Caki2 (cell line): ENCODE data around the gene RAB6A. TPM values are rescaled to one million over a fixed set of nuclear protein-coding genes. Genes with fewer than 3 reads are reported as not detected.
"Not testable (repeated sequence)": the region's sequence is repeated elsewhere in the genome, so short reads cannot be mapped to it uniquely, and the experiment has no call there.

Experiments used
- DNase-seq: peaks from one replicate; pipeline ENCODE4 v3.0.0-alpha.2; 2015; ENCODE audit warnings: low read depth
- in situ Hi-C: cut with HindIII; loops from 2 replicates; pipeline ENCODE4 v1.10.0; 2016; ENCODE audit warnings: low sequenced_read_pairs, low pct_unique_long_range_greater_than_20kb, mixed read lengths
- total RNA-seq: library from RNA; depleted of rRNA; stranded (reverse); fragments of >200 nt; shearing (Covaris generic); gene quantifications from 2 replicates; pipeline ENCODE4 v1.2.3, GENCODE V29; 2014; ENCODE audit warnings: low replicate concordance; rRNA removed

The RAB6A gene
- 82.9 and 88.0 TPM in 2 replicates for total RNA-seq

- in situ Hi-C loops: no loop called here
- peak; percentile 99 for DNase-seq
These were observed at the start of gene RAB6A for GRCh38 chr11:73760679-73761402. Gene RAB6A, minus strand, starts transcription at chr11:73761074. Its CDS starts 439 bp downstream, at chr11:73760635.

GRCh38 chr11:73810637-73811036 is 49.8 kb upstream of the RAB6A start:
- no peak for DNase-seq
- in situ Hi-C loops: no loop called here

GRCh38 chr11:73808052-73808451 is 47.2 kb upstream of the RAB6A start:
- no peak for DNase-seq
- in situ Hi-C loops: no loop called here

GRCh38 chr11:73804712-73805111 is 43.8 kb upstream of the RAB6A start:
- DNase-seq: no peak
- in situ Hi-C loops: no loop called here

- no peak for DNase-seq
- in situ Hi-C loops: no loop called here
These were observed 40.3 kb upstream of the RAB6A start for GRCh38 chr11:73801136-73801535.

GRCh38 chr11:73800276-73800806 is 39.5 kb upstream of the RAB6A start:
- no peak for DNase-seq
- in situ Hi-C loops: no loop called here

GRCh38 chr11:73797457-73797856 is 36.6 kb upstream of the RAB6A start:
- in situ Hi-C loops: no loop called here
- no peak for DNase-seq

- peak; percentile 14 for DNase-seq
- in situ Hi-C loops: no loop called here
These were observed 35.2 kb upstream of the RAB6A start for GRCh38 chr11:73795925-73796632.

GRCh38 chr11:73792584-73792983 is 31.7 kb upstream of the RAB6A start:
- in situ Hi-C loops: no loop called here
- DNase-seq: no peak

GRCh38 chr11:73789279-73789670 is 28.4 kb upstream of the RAB6A start:
- DNase-seq: no peak
- in situ Hi-C loops: no loop called here

GRCh38 chr11:73787643-73788558 is 27.0 kb upstream of the RAB6A start, which contains the start of gene MRPL48:
Gene MRPL48, plus strand, starts transcription at chr11:73787874. Its CDS starts 98 bp downstream, at chr11:73787972.
- in situ Hi-C loops: no loop called here

GRCh38 chr11:73787051-73787642 is 26.3 kb upstream of the RAB6A start:
- DNase-seq: no peak
- in situ Hi-C loops: no loop called here

More at GRCh38 chr11:73787643-73788558, 27.0 kb upstream of the RAB6A start, which contains the start of gene MRPL48:
- peak; percentile 92 for DNase-seq

- in situ Hi-C loops, DNase-seq: not testable (repeated sequence)
These were observed 24.6 kb upstream of the RAB6A start for GRCh38 chr11:73785467-73785866.

- DNase-seq: no peak
- in situ Hi-C loops: no loop called here
These were observed 23.9 kb upstream of the RAB6A start for GRCh38 chr11:73784734-73785133.

GRCh38 chr11:73784080-73784634 is 23.3 kb upstream of the RAB6A start:
- no peak for DNase-seq
- in situ Hi-C loops: no loop called here

GRCh38 chr11:73783483-73784020 is 22.7 kb upstream of the RAB6A start:
- no peak for DNase-seq
- in situ Hi-C loops: no loop called here

- DNase-seq: no peak
- in situ Hi-C loops: no loop called here
These were observed 20.4 kb upstream of the RAB6A start for GRCh38 chr11:73781303-73781702.
